Pulmonary artery endothelial cell (primary cell): ENCODE data around the gene KIF4B. TPM values are rescaled to one million over a fixed set of nuclear protein-coding genes. Genes with fewer than 3 reads are reported as not detected.
"Not testable (repeated sequence)": the region's sequence is repeated elsewhere in the genome, so short reads cannot be mapped to it uniquely, and the experiment has no call there.

Source experiments
- DNase-seq: peaks from one replicate; pipeline ENCODE4 v3.0.0-alpha.2; 2011; ENCODE audit warnings: low read depth, low spot score
- total RNA-seq: library from RNA; depleted of rRNA; stranded (reverse); fragments of >200 nt; gene quantifications from 2 replicates; pipeline ENCODE4 v1.2.3, GENCODE V29; 2014

Gene KIF4B, protein sequence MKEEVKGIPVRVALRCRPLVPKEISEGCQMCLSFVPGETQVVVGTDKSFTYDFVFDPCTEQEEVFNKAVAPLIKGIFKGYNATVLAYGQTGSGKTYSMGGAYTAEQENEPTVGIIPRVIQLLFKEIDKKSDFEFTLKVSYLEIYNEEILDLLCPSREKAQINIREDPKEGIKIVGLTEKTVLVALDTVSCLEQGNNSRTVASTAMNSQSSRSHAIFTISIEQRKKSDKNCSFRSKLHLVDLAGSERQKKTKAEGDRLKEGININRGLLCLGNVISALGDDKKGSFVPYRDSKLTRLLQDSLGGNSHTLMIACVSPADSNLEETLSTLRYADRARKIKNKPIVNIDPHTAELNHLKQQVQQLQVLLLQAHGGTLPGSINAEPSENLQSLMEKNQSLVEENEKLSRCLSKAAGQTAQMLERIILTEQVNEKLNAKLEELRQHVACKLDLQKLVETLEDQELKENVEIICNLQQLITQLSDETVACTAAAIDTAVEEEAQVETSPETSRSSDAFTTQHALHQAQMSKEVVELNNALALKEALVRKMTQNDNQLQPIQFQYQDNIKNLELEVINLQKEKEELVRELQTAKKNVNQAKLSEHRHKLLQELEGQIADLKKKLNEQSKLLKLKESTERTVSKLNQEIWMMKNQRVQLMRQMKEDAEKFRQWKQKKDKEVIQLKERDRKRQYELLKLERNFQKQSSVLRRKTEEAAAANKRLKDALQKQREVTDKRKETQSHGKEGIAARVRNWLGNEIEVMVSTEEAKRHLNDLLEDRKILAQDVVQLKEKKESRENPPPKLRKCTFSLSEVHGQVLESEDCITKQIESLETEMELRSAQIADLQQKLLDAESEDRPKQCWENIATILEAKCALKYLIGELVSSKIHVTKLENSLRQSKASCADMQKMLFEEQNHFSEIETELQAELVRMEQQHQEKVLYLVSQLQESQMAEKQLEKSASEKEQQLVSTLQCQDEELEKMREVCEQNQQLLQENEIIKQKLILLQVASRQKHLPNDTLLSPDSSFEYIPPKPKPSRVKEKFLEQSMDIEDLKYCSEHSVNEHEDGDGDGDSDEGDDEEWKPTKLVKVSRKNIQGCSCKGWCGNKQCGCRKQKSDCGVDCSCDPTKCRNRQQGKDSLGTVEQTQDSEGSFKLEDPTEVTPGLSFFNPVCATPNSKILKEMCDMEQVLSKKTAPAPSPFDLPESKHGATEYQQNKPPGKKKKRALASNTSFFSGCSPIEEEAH
- 0.13 and 0.21 TPM in 2 replicates for total RNA-seq

DNA sequence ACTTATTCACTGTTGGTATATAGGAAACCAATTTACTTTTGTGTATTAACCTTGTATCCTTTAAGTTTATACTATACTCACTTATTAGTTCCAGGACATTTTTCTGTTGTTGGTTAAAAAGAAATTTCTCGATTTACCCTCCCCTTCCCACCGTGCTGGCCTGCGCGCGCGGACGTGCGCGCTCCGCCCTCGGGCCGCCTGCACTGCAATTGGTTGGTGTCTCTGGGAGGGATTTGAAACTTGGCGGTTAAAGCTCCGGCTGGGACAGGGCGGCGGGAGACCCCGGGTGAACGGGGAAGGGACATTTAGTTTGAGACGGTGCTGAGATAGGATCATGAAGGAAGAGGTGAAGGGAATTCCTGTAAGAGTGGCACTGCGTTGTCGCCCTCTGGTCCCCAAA lies at the start of gene KIF4B:
TSS of gene KIF4B (plus strand) at position 230 of the 400 bp plus-strand sequence. CDS start at position 335, 105 bp downstream.
- no peak for DNase-seq

DNA sequence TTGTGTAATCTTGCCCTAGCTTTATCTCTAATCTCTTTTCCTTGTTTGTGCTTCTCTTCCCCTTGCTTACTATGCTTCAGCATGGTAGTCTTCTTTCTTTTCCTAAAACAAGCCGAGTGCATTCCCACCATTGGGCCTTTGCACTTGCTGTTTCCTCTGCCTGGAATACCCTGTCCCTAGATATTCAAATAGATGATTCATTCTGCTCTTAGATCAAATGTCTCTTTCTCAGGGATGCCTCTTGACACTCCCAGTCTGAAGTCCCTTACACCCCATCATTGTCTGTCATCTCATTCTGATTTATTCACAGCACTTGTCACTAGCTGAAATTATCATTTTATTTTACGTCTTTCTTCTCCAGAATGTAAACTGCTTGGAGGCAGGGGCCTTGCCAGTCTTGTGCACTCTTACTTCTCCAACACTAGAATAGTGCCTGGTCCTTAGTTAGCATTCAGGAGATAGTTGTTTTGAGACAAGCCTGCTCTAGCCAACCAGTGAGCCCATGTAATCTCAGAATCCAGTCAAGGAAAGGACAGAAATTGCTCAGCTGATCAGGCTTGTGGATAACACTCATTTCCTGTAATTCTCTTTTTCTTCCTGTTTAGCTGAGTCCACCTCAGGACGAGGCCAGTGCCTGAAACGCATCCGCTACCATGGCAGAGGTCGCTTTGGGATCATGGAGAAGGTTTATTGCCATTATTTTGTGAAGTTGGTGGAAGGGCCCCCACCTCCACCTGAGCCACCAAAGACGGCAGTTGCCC lies 47.3 kb upstream of the KIF4B start:
- DNase-seq, result peak; percentile 86

DNA sequence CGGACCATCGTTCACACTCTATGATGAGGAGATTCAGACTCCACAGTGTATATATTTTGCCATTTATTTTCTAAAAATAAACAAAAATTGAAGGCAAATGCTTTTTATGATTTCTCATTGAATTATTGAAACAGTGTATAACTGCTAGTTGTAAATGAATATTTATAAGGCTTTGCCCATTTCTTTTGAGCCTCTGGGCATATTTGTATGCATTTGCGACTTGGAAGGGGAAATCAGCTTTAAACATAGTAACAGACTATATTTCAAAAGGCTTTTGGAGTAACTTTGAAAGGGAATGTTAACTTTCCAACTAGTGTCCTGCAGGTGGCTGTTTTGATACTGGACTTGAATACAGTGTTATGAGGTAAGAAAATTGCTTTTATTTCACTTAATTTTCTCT lies 46.7 kb upstream of the KIF4B start:
- no peak for DNase-seq

DNA sequence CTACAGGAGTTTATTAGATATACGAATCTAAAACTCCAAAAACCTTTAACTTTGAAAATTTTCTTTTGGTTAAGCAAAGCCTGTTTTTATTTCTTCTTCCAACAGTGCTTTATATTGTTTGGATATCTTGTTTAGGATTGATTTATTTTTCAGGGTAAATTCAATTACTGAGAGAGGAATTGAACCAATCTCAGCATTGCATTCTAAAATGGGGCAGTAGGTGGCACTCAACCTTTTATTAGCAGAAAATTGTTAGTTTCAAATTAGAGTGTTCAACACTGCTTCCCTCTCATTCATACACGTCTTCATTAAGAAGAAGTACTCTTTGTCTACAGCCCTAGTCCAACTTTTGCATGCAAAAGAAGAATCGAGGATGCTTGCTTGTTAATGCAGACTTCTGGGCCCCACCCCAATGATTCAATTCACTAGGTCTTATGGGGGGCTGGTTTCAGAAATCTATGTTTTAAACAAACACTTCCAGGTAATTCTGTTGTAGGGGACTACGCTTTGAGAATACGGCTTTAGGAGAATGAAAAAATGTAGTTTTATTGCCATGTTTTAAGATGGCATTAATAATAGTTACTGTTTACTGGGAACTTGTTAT lies 46.0 kb upstream of the KIF4B start:
- DNase-seq, result no peak

DNA sequence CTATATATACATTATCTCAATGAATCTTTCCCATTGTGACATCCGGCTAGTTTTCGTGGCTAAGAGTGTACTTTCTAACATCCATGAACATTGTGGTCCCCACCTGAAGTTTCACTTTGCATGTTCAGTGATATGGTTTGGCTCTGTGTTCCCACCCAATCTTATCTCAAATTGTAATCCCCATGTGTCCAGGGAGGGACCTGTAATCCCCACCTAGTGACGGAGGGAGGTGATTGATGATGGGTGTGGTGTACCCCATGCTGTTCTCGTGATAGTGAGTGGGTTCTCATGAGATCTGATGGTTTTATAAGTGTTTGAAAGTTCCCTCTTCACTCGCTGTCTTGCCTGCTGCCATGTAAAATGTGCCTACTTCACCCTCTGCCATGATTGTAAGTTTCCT lies 44.6 kb upstream of the KIF4B start:
- DNase-seq, result no peak

DNA sequence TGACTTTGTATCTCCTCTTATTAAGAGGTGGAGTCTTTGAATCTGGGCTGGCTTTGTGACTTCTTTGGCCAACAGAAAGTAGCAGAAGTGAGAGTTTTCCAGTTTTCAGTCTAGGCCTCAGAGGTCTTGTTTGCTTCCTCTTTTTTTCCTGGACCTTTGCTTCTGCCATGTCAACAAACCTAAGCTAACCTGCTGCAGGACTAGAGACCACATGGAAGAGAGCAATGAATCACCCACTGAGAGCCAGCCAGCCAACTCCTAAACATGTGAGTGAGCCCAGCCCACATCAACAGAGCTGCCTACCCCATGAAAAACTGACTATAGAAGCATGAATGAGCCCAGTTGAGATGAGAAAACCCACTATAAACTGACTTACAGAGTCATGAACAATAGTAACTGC lies 42.8 kb upstream of the KIF4B start:
- no peak for DNase-seq

DNA sequence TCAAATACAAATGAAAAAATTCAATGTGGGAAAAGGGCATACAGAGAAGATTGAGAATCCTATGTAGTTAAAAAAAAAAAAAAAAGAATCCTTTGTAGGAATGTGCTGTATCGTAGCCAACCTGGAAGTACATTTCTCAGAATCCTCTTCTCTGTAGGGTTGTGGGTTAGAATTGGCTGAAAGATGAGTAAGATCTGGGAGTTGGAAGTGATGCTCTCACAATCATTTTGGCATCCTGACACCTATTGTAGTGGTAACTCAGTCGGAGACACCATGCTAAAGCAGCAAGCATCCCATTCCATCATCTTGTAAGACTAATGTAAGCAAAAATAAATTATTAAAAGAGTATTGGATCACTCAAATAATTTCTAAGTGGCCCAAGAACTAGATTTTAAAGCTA lies 42.1 kb upstream of the KIF4B start:
- DNase-seq, result no peak

DNA sequence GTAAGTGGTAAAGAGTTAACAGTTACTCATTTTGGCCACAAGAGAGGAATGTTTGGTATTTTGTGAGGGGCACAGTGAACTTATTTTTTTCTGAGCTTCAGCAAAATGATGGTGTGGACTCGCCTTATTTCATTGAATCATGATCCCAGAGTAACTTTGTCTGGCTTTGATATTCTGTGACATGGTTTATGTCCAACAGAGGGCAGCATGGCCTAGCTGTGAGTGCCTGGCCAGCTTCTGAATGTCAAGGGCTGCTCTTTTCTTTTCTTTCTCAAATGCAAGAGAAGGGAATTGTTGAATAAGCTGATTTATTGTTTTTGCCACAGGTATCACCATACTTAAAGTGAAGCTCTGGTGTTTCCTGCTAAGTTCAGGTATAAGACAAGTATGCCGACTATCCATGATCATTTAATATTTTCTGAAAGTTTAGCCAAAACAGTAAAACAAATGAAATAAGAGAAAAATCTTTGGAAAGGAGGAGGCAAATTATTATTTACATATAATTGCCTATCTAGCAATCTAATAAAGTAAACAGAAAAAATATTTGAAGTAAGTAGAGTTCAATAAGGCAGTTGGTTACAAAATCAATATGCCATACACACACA lies 41.0 kb upstream of the KIF4B start:
- DNase-seq, result peak; percentile 30

DNA sequence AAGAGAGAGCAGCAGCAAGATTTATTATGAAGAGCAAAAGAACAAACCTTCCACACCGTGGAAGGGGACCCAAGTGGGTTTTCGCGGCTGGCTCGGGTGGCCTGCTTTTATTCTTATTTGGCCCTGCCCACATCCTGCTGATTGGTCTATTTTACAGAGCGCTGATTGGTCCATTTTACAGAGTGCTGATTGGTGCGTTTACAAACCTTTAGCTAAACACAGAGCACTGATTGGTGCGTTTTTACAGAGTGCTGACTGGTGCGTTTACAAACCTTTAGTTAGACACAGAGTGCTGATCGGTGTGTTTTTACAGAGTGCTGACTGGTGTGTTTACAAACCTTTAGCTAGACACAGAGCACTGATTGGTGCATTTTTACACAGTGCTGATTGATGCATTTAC lies 37.5 kb upstream of the KIF4B start:
- DNase-seq, result not testable (repeated sequence)

DNA sequence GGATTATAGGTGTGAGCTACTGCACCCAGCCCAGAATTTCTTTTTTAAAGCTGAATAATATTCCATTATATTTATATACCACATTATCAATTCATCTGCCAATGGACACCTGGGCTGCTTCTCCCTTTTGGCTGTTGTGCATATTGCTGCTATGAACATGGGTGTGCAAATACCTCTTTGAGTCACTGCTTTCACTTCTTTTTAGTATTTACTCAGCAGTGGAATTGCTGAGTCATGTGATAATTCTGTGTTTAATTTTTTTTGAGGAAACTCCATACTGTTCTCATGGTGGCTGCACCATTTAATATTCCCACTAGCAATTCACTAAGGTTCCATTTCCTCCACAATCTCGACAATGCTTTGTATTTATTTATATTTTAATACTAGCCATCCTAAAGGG lies 36.1 kb upstream of the KIF4B start:
- DNase-seq, result no peak

DNA sequence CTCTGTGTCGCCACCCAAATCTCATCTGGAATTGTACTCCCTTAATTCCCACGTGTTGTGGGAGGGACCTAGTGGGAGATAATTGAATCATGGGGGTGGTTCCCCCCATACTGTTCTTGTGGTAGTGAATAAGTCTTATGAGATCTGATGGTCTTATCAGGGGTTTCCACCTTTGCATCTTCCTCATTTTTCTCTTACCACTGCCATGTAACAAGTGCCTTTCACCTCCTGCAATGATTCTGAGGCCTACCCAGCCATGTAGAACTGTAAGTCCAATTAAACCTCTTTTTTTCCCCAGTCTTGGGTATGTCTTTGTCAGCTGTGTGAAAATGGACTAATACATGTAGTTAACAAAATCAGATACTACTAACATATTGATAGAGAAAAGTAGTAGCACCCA lies 35.3 kb upstream of the KIF4B start:
- not testable (repeated sequence) for DNase-seq

DNA sequence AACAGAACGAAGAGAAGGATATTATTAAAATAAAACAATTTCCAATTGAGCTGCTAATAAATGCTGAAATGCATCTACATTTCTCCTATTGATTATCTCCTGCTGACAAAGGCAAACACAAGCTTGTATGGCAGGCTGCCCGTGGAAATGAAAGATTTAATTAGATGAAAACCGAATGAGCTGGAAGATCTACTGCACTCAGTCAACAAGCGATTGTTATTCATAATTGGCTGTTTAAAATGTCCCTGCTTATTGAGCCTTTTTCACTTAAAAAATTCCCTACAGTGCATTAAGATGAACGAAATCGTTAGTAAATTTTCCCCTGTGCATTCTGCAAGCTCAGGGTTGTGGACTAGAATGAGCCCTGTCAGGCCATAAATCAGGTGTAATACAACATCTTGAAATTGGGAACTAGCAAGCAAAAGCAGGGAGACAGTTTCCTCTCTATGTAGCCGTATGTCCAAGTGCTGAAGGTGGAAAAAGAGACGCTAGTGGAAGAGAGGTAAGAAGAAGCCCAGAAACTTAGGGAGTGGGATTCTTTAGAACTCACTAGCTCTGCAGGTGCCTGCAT lies 28.5 kb upstream of the KIF4B start:
- no peak for DNase-seq

DNA sequence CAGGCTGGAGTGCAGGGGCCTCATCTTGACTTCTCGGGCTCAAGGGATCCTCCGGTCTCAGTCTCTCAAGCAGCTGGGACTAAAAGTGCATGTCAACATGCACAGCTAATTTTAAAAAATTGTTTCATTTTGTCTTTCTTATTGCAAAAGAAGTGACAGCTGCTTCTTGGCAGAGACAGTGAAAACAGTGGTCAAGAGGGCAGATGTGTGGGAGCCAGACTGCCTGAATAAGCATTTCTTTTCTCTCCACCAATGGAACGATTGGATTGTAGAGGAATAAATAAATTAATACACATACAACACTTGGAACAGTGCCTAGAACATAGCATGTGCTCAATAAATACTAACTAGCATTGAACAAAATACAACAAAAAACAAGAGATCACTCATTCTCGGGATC lies 27.4 kb upstream of the KIF4B start:
- no peak for DNase-seq

DNA sequence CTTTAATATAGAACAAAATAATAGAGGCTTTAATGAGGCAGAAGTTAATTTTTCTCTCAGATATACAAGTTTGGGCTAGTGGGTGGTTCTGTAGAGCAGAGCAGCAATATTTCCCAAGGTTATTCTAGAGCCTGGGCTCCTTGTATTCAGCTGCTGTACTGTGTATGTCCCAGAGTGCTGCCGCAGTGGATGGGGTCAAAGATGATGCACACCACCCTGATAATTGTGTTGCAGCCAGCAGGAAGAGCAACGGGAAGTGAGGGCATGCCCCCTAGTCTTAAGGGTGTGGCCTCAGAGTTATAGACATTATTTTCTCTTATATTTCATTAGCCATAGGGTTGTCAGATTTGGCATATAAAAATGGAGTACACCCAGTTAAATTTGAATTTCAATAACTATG lies 23.9 kb upstream of the KIF4B start:
- no peak for DNase-seq

DNA sequence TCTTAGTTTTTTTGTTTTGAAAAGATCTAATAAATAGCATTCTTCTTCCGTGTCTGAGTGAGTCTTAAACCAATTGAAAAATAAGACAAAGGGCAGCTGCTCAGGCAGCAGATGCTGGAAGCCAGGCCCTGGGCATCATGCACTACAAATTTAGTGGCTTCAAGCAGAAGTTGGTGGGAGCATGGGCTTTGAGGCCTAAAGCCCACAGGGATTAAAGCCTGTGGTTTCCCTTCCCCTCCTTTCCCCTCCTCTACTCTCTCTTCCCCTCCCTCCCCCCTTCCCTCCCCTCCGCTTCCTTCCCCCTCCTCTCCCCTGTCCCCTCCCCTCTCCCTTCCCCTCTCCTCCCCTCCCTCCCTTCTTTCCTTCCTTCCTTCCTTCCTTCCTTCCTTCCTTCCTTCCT lies 20.1 kb upstream of the KIF4B start:
- DNase-seq, result no peak

DNA sequence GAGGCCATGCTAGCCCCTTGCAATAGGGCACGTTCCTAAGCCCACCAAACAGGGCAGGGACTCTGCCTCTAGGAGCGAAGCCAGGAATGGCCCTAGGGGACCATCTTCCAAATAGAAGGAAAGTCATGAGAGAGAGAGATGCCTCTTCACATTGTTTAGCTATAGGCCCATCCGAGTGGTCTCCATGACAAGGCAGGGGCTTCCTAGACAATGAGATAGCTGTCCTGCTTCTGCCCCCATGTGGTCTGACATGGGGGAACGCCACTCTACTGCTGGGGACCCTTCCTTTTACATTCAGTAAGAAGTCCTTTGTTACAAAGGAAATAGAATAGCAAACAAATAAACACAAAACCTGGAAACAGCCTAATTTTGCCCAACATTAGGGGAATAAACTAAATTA lies 17.9 kb upstream of the KIF4B start:
- DNase-seq, result no peak

DNA sequence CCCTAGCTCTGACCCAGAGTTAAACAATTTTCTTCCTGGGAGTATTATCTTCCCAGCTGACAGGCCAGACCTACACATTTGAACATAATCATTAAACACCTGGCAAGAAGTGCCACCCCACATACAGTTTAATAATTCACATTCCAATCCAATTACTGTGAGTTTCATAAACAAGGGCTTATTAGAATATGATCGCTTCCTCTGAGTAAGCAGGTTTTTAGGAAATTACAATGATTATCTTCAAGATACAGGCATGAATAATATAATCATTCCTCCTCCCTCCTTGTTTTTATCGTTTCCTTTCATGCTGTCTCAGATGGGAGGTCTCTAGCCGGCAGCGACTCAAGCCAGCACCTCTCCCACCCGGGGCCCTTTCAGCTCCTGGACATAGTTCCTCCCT lies 15.8 kb upstream of the KIF4B start:
- DNase-seq, result peak; percentile 75

DNA sequence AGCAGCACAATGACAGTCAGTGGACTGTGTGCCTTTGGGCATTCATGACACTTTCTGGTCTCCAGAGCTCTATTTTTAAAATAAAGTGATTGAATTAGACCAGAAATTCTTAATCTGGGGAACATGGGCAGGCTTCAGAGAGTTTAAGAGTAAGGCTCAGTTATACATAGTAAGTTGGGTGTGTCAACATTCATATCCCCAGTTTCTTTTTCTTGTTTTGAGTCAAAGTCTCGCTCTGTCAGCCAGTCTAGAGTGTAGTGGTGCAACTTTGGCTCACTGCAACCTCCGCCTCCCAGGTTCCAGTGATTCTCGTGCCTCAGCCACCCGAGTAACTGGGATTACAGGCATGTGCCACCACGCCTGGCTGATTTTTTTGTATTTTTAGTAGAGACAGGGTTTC lies 13.7 kb upstream of the KIF4B start:
- no peak for DNase-seq

DNA sequence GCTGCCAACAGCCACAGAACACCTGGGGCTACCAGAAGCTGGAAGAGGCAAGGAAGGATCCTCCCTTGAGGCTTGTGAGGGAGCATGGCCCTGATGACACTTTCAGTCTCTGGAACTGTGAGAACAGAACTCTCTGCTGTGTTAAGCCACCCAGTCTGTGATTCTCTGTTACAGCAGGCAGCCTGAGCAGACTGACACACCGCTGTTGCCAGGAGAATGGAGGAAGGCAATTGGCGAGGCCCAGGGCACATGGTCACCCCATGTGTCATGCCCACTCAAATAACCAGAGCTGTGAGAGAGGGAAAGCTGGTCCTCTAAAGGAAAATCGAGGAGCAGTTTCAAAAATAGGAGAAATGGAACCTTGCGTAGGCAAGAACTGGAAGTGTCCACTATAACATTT lies 12.0 kb upstream of the KIF4B start:
- DNase-seq, result no peak

DNA sequence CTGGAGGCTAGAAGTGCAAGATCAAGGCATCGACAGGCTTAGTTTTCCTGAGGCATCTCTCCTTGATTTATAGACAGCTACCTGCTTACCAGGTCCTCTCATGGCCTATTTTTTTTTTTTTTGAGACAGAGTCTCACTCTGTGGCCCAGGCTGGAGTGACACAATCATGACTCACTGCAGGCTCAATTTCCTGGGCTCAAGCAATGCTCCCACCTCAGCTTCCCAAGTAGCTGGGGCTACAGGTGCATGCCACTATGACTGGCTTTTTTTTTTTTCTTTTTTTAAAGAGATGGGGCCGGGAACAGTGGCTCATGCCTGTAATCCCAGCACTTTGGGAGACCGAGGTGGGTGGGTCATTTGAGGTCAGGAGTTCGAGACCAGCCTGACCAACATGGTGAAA lies 10.8 kb upstream of the KIF4B start:
- not testable (repeated sequence) for DNase-seq
